HG03457 (cell line): ENCODE measurements around the gene FCHO1.
"Not testable (repeated sequence)": the region's sequence is repeated elsewhere in the genome, so short reads cannot be mapped to it uniquely, and the experiment has no call there.

Source experiments
- ATAC-seq: cut with Tn5 transposase; IDR thresholded peaks from one replicate; pipeline ENCODE4 v1.9.1; 2021; ENCODE audit warnings: moderate number of reproducible peaks; ENCODE audit not compliant: unreplicated experiment

FCHO1 gene

GRCh38 chr19:17790059-17790780, 38.9 kb downstream of the FCHO1 start:
- no peak for ATAC-seq

GRCh38 chr19:17794412-17794730, 43.1 kb downstream of the FCHO1 start:
- ATAC-seq = no peak

GRCh38 chr19:17794731-17795494, 43.6 kb downstream of the FCHO1 start, which contains the start of gene B3GNT3:
Gene B3GNT3 (plus strand): TSS chr19:17795138. CDS start chr19:17807808, 12,670 bp downstream.
- no peak for ATAC-seq

GRCh38 chr19:17795495-17795856, 44.2 kb downstream of the FCHO1 start:
- ATAC-seq = no peak

GRCh38 chr19:17796013-17796837, 44.9 kb downstream of the FCHO1 start:
- no peak for ATAC-seq

GRCh38 chr19:17796838-17797423, 45.7 kb downstream of the FCHO1 start:
- ATAC-seq = no peak

- no peak for ATAC-seq
Measured at GRCh38 chr19:17797424-17798201, 46.3 kb downstream of the FCHO1 start.

GRCh38 chr19:17798599-17798998, 47.3 kb downstream of the FCHO1 start:
- ATAC-seq = not testable (repeated sequence)

GRCh38 chr19:17802137-17802858, 51.0 kb downstream of the FCHO1 start:
- ATAC-seq = no peak

- no peak for ATAC-seq
Measured at GRCh38 chr19:17803264-17803896, 52.1 kb downstream of the FCHO1 start.

GRCh38 chr19:17805427-17805826, 54.1 kb downstream of the FCHO1 start:
- ATAC-seq = no peak

GRCh38 chr19:17806945-17807344, 55.7 kb downstream of the FCHO1 start:
- no peak for ATAC-seq

- no peak for ATAC-seq
Measured at GRCh38 chr19:17807731-17808316, 56.5 kb downstream of the FCHO1 start.

- no peak for ATAC-seq
Measured at GRCh38 chr19:17811103-17811502, 59.8 kb downstream of the FCHO1 start.

- no peak for ATAC-seq
Measured at GRCh38 chr19:17811681-17812080, 60.4 kb downstream of the FCHO1 start.

GRCh38 chr19:17812099-17812498, 60.8 kb downstream of the FCHO1 start:
- no peak for ATAC-seq

- no peak for ATAC-seq
Measured at GRCh38 chr19:17817668-17818363, 66.5 kb downstream of the FCHO1 start.

- no peak for ATAC-seq
Measured at GRCh38 chr19:17821190-17821589, 69.9 kb downstream of the FCHO1 start, which contains the start of gene INSL3. Gene INSL3 (minus strand): TSS chr19:17821519. CDS start chr19:17821506, 13 bp downstream.
